Stimulated activated CD4-positive, alpha-beta T cell treated with anti-CD3 and anti-CD28 coated beads, Interleukin-12 subunit alpha, Interleukin-12 subunit beta, amount 100 ng/mL, for 24 hours (primary cell): Measurements from ENCODE around the gene CDH4.
A peak's percentile ranks its signal among the peaks of the same experiment; 100 is the strongest.
"Not testable (repeated sequence)": the region's sequence is repeated elsewhere in the genome, so short reads cannot be mapped to it uniquely, and the experiment has no call there.

Source experiments
- DNase-seq, 2 experiments: peaks; one replicate each; pipeline ENCODE4 v3.0.0-alpha.2; 2020; ENCODE audit warnings: low read depth in 2 of 2

The CDH4 gene

DNA sequence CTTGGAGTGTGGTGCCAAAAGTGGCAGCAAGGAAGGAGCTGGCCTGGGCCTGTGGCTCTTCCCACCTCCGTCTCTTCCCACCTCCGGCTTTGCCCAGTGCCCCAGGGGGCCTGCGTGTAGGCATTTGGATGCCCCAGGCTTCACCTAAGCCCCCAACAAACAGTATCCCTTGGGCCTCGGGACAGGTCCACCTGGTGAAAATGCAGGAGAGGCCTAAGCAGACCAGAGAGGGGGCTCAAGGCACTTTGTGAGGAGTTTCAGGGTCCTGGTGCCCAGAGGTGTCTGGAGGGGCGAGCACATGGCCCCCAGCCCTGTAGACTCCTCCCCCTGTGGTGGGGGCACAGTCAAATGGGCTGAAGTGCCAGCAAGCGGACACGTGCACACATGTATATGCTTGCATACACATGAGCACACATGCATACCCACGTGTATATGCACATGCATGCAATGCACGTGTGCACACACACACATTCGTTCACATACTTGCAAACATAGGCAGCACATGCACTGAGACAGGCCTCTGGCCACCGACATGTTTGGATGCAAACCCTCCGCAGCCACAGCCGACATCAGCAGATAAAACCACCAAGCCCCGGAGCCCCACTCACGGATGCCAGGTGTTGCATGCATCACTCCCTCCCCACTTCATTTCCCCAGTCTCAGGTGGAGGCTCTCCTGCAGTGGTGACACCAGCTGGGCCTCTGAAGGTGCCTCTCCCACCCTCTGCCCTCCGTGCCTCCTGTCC lies 689.1 kb downstream of the CDH4 start:
- no peak for DNase-seq

DNA sequence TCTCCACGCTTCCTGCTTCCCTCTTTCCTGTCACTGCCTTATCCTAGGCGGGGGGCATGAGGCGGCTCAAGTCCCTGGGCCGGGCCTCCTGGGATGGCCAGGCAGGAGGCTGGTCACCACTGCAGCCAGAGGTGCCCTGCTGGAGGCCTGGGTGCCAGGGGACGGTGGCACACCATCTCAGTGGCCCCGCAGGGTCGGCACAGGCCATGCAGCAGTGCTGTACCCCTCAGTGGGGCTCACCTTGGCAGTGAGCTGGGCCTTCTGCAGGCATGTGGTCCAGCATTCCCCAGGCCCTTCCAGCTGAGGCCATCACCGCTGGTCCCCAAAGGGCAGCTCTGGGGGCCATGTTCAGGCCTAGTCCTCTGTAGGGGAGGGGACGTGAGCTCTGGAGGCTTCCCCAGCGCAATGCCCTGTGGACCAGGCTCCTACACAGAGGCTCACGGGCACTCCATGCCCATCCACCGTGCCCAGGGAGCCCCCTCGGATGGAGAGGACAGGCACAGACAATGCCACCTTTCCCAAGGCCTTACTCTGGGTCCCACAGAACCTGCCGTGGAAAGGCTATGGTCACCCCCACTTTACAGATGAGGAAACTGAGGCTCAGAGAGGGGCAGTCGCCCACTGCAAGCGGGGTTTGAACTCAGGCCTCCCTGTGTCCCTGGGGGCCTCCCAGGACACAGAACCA lies 689.8 kb downstream of the CDH4 start:
- DNase-seq = no peak

DNA sequence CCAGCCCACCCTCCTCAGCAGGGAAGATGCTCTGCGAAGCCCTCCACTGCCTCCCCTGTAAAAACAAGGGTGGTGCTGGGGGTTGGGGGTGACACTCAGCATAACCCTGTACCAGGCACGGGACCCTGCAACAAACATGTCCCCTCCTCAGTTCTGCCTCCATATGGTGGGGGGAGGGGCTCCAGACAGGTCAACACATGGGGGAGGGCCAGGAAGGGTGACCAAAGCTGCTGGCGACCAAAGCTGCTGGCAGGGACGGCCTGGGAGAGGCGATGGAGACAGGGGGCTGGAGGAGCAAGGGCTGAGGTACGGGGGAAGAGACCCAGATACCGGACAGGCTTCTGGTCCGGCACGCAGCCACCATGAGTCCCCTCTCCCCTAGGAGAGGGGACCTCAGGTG lies 690.5 kb downstream of the CDH4 start:
- no peak for DNase-seq

DNA sequence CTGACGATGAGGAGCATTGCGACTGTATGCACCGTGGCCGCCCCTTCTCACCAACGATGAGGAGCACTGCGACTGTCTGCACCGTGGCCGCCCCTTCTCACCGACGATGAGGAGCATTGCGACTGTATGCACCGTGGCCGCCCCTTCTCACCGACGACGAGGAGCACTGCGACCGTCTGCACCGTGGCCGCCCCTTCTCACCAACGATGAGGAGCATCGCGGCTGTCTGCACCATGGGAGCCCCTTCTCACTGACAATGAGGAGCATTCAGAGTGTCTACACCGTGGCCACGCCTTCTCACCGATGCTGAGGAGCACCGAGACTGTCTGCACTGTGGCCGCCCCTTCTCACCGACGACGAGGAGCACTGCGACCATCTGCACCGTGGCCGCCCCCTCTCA lies 692.9 kb downstream of the CDH4 start:
- DNase-seq = not testable (repeated sequence)

DNA sequence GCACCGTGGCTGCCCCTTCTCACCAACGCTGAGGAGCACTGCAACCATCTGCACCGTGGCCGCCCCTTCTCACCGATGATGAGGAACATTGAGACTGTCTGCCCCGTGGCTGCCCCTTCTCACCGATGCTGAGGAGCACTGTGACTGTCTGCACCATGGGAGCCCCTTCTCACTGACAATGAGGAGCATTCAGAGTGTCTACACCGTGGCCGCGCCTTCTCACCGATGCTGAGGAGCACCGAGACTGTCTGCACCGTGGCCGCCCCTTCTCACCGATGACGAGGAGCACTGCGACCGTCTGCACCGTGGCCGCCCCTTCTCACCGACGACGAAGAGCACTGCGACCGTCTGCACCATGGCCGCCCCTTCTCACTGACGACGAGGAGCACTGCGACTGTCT lies 693.4 kb downstream of the CDH4 start:
- DNase-seq = not testable (repeated sequence)

DNA sequence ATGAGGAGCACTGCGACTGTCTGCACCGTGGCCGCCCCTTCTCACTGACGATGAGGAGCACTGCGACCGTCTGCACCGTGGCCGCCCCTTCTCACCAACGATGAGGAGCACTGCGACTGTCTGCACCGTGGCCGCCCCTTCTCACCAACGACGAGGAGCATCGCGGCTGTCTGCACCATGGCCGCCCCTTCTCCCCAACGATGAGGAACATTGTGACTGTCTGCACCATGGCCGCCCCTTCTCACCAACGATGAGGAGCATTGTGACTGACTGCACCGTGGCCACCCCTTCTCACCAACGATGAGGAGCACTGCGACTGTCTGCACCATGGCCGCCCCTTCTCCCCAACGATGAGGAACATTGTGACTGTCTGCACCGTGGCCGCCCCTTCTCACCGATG lies 696.0 kb downstream of the CDH4 start:
- not testable (repeated sequence) for DNase-seq

DNA sequence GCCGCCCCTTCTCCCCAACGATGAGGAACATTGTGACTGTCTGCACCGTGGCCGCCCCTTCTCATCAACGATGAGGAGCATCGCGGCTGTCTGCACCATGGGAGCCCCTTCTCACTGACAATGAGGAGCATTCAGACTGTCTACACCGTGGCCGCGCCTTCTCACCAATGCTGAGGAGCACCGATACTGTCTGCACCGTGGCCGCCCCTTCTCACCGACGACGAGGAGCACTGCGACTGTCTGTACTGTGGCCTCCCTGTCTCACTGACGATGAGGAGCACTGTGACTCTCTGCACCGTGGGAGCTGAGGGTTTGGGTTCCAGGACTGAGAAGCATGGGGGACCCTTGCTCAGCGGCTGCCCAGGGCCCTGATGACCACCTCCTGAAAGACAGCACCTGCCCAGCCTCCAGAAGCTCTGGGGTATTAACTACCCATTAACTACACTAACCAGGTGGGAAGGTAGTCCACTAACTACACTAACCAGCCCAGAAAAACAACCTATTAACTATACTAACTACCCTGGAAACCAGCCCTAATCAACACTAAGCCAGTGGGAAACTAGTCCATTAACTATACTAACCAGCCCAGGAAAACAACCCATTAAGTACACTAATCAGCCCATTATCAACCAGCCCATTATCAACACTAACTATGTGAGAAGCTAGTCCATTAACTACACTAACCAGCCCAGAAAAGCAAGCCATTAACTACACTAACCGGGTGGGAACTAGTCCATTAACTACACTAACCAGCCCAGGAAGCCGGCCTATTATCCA lies 696.7 kb downstream of the CDH4 start:
- DNase-seq = no peak

DNA sequence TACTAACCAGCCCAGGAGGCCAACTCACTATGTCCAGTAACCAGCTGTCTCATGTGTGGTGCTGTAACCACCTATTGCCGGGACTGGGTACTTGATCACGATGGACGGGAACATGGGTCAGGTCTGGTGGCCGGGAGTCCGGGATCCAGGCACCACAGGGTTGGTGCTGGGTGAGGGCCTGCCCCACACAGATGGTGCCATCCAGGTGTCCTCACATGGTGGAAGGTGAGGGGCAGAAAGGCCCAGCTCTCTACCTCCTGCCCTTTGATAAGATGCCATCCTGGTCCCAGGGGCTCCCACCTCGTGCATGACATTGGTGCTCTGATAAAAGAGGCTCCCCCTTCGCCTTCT lies 697.3 kb downstream of the CDH4 start:
- no peak for DNase-seq

DNA sequence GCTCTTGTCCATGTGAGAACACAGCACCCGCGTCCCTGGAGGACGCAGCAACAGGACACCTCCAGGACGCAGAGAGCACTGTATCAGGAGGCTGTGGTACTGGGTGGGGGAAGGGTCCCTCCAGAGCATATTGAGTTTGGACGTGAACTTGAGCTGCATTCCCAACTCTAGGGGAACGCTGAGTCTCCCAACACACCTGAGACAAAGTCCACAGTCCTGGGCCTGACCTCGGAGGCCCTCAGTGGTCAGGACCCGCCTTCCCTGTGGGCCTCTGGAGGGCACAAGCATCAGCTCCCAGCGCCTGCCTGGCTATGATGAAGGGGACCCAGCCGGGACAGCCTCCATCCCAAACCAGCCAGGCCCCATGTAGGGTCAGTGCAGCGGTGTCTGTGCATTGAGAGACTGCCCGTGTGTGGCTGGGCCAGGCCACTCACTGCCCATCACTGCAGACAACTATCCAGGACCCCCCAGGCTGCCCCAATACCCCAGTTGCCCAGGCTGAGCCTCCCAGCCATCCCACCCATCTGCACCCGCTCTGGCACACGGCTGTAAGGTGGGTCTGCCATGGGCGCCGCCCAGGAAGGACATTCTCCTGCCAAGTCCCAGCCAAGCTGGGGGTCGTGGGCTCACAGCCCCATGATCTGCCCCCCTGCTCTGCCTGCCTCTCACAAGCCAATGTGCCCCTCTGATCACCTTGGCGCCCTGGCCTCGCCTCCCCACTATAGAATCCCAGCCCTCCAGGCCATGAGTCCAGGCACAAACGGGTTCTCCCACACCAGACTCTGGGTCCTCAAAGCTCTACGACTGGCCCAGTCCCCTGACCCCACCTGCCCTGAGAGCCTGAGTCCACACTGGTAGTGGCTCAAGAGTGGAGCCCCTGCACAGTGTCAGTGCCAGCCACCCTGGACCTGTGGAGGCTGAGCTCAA lies 697.9 kb downstream of the CDH4 start:
- DNase-seq = no peak

DNA sequence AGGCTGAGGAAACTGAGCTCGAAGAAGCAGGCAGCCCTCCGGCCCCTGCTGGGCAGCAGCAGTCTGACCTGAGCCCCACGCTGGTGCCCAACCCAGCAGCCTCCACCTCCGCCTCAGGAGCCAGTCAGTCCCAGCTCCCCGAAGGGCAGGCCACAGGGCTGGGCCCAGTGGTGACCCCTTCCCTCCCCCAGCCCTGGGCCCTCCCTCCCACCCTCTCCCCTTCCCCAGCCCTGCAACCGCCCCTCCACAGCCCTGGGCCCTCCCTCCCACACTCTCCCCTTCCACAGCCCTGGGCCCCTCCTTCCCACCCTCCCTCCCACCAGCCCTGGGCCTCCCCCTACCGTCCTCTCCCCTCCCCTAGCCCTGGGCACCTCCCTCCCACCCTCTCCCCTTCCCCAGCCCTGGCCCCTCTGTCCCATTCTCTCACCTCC lies 698.6 kb downstream of the CDH4 start:
- DNase-seq = no peak

DNA sequence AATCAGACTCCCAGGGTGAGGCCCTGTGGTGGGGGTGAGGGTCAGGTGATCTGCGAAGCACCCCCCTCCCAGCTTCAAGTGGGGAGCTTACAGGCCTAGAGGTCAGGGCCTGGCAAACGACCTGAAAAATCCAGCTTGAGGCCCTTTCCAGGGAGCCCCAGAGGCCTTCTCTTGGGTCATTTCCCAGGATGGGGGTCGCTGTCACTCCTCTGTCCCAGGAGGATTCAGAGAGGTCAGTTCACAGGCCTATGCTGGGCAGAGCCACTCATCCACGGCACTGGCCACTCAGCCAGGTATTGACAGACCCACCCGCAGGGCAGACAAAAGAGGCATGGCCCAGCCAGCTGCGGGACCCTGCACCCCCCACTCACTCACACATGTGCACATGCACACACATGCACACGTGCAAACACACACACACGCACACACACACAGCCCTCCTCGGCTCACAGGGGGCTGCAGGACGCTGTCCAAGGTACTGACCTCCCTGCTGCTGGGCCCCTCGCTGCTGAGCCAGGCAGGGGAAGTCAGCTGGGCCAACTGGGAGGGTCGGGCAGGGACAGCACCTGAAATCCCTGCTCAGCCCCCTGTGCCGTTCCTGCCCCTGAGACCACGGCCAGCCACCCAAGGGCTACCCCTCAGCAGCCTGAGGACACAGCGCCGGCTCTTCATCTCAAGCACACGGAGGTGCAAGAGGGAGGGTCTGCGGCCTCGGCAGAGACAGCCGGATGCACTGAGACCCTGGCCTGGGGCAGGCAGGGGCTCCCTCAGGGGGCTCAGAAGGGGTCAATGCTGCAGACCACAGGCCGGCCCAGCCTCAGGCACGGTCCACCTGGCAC lies 699.9 kb downstream of the CDH4 start:
- no peak for DNase-seq

DNA sequence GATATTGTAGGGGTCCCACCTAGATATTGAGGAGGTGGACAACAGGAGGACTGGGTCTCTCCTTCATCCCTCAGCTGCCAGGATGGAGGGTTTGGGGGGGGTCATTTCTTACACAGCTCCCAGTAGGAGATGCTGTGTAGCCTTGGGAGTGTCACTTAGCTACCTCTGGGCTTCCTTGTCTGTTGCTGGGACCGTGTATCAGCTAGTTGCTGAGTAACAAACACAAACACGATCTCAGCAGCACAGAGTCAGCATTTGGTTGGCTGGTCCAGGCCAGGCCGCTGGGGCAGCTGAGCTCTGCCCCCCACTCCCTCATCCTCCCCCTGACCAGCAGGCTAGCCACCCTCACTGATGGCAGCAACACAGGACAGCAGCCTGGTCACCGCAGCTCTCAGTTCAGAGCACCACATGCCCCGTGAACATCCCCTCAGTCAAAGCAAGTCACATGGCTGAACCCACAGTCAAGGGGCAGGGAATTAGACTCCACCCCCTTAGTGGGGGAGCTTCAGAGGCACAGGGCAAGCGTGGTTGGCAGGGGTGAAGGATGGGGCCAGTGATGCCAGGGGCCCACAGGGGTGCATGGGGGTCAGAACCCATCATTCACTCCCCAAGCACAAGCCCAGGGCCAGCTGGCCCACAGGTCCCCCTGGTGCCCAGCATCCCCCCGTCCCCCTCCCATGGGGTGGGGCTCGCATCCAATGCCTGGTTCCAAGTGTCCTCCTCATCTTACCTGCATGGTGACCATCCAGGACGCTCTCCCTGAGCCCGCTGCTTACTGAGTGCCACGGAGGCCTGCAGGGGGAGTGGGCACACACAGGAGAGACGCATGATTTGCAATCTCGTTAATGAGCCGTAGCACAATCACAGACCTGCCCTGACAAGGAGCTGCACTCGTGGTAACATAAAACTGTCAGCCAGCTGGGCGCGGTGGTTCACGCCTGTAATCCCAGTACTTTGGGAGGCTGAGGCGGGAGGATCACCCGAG lies 701.3 kb downstream of the CDH4 start:
- no peak for DNase-seq

DNA sequence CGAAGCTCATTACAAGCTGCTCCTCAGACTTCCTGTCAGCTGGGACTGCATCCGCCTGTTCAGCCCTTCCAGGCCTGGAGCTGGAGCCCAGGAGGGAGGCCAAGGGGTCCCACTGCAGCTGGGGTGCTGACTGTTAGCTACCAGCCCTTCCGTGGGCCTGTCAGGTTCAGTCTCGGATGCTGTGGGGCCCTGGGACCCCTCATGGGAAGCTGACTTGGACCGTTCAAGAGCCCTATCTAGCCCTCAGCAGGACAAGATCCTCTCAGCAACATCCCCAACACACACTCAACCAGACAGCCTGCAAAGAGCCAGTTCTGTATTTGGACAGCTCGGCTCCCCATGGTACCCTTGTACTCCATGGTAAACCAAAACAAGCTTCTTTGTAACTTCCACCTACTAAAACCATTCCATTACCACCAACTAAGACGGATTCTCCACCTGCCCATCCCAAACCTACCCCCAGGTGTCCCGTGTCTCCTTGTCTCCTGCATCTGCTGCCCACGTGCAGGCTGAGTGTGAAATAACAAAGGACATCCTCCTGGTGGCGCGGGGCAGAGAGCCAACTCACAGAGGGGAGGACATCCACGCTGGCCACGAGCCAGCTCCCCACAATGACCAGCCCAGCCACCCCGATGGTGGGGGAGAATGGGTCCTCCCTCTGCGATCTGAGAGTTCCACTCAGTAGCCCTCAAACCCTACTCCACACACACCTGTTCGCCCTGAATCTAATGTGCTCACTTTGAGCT lies 702.4 kb downstream of the CDH4 start:
- DNase-seq = no peak

DNA sequence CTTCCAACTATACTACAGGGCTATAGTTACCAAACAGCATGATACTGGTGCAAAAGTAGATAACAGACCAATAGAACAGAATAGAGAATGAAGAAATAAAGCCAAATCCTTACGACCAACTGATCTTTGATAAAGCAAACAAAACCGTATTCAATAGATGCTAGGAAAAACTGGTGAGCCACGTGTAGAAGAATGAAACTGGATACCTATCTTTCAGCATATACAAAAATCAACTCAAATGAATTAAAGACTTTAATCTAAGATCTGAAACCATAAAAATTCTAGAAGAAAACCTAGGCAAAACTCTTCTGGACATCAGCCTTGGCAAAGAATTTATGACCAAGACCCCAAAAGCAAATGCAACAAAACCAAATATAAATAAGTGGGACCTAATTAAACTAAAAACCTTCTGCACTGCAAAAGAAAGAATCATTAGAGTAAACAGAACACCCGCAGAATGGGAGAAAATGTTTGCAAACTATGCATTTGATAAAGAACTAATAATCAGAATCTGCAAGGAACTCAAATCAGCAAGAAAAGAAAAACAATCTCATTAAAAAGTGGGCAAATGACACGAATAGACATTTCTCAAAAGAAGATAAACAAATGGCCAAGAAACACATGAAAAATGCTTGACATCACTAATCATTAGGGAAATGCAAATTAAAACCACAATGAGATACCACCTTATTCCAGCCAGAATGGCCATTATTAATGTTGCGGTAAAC lies 703.8 kb downstream of the CDH4 start:
- no peak for DNase-seq

DNA sequence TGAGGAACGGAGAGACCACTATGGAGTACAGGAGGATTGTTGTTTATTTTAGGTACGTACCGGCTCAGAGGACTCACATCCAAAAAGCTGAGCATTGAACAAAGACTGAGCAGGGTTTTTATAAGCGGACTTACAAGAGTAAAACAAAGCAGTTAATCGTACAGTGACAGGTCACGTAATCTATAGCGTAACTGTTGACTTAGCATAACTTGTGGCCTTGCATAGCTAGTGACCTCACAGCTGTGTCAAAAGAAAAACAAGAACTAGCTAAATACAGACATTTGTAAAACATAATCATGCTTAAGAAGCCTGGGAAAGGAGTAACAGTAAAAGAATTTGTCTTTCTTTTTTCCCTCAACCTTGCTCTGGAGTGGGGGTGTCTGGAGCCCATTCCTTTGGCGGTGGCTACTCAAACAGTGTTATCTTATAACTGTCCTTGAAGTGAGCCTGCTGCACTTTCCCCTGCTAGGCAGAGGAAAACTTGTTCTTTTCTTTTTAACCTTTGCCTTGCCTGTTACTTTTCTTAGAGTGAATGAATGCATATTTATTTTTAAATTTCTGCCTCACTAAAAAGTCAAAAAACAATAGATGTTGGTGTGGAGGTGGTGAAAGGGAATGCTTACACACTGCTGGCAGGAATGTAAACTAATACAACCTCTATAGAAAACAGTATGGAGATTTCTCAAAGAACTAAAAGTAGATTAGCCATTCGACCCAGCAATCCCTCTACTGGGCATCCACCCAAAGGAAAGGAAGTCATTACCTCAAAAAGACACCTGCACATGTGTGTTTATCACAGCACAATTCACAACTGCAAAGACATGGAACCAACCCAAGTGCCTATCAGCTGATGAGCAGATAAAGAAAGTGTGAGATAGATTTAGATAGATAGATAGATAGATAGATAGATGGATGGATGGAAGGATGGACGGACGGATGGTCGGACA lies 704.6 kb downstream of the CDH4 start:
- no peak for DNase-seq

DNA sequence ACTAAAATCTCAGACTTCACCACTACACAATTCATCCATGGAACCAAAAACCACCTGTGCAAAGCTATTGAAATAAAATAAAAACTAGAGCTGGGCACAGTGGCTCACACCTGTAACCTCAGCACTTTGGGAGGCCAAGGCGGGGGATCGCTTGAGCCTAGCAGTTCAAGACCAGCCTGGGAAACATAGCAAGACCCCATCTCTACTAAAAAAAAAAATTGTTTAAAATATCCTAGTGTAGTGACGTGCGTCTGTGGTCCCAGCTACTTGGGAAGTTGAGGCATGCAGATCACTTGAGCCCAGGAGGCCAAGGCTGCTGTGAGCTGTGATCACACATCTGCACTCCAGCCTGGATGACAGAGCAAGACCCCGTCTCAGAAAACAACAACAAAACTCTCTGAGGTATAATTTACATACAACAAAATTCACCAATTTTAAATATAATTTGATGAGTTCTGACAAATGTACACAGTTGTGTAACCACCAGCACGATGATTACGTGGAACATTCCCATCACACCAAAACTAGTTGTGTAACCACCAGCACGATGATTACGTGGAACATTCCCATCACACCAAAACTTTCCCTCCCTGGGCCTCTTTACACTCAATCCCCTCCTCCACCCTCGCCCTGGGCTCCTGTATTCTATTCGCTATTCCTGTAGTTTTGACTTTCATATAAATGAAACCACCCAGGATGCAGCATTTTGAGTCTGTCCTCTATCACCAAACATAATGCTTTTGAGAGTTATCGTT lies 706.1 kb downstream of the CDH4 start:
- DNase-seq = peak in 1 of 2 experiments; percentile 20
